Osteoblast (primary cell): ENCODE measurements around the gene ARFIP2. TPM values are rescaled to one million over a fixed set of nuclear protein-coding genes. Genes with fewer than 3 reads are reported as not detected.

Source experiments
- DNase-seq: peaks from one replicate; pipeline ENCODE4 v3.0.0; 2011; ENCODE audit warnings: low spot score, mixed read lengths; ENCODE audit not compliant: insufficient read length; ENCODE audit errors: missing footprints
- H2AFZ ChIP-seq: 2 replicates; pipeline ENCODE4 v1.6.0; 2011; ENCODE audit warnings: mild to moderate bottlenecking, low read length
- H3K27ac ChIP-seq: 2 replicates; pipeline ENCODE4 v1.5.1; 2011; ENCODE audit warnings: mild to moderate bottlenecking, low read depth, low read length, moderate library complexity
- H3K27me3 ChIP-seq: 2 replicates; pipeline ENCODE4 v1.6.0; 2012; ENCODE audit warnings: mild to moderate bottlenecking, control low read depth, inconsistent platforms, low read length, moderate library complexity; ENCODE audit not compliant: insufficient read depth
- H3K36me3 ChIP-seq: 2 replicates; pipeline ENCODE4 v1.5.1; 2011; ENCODE audit warnings: mild to moderate bottlenecking, low read length, control low read depth, moderate library complexity; ENCODE audit not compliant: insufficient read depth
- H3K4me1 ChIP-seq: 2 replicates; pipeline ENCODE4 v1.5.1; 2011; ENCODE audit warnings: mild to moderate bottlenecking, low read length, control low read depth, moderate library complexity; ENCODE audit not compliant: insufficient read depth
- H3K4me2 ChIP-seq: 2 replicates; pipeline ENCODE4 v1.6.0; 2011; ENCODE audit warnings: mild to moderate bottlenecking, low read length; ENCODE audit not compliant: insufficient read depth
- H3K4me3 ChIP-seq: fragments of 200-600 bp; sonication (generic); 3 replicates; pipeline ENCODE4 v1.5.1; 2012; ENCODE audit warnings: mild to moderate bottlenecking, low read length, inconsistent platforms; ENCODE audit not compliant: insufficient read depth
- H3K79me2 ChIP-seq: 2 replicates; pipeline ENCODE4 v1.6.0; 2012; ENCODE audit warnings: mild to moderate bottlenecking, low read length, control low read depth, inconsistent platforms; ENCODE audit not compliant: insufficient read depth
- H3K9me3 ChIP-seq: 2 replicates; pipeline ENCODE4 v1.5.1; 2011; ENCODE audit warnings: low read depth, low read length, control low read depth
- H4K20me1 ChIP-seq: 2 replicates; pipeline ENCODE4 v1.6.0; 2012; ENCODE audit warnings: mild to moderate bottlenecking, low read length, control low read depth; ENCODE audit not compliant: insufficient read depth
- total RNA-seq: library from RNA; depleted of rRNA; stranded (reverse); fragments of >200 nt; gene quantifications from 2 replicates; pipeline ENCODE4 v1.2.3, GENCODE V29; 2012
- TF ChIP-seq, protein P1 (sequence below): IDR thresholded peaks from 2 replicates; pipeline ENCODE4 v1.5.1; 2011; ENCODE audit warnings: mild to moderate bottlenecking, low read depth, low read length, moderate library complexity; ENCODE audit errors: extremely low read depth

The ARFIP2 gene
- total RNA-seq, 1 donor: 79.3 TPM

DNA sequence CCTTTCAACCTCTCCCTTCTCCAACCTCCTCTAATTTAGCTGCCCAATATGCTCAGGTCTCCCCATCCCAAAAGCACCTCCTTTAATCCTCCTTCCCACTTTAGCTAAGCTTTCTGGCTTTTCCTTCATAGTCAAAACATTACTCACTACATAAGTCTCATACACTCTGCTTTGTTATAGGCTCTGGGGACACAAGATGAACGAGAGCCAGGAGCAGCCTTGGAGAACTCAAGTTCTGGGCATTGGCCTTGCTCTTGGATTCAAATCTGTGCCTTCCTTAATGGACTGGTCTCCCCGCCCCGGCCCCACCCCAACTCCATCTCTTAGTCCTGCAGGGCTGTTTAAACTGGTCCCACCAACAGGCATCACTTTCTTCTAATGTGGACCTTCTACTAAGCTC lies 28.9 kb downstream of the ARFIP2 start:
- H3K4me2 ChIP-seq: peak overlapping the region; percentile 45
- TF ChIP-seq, protein P1, sequence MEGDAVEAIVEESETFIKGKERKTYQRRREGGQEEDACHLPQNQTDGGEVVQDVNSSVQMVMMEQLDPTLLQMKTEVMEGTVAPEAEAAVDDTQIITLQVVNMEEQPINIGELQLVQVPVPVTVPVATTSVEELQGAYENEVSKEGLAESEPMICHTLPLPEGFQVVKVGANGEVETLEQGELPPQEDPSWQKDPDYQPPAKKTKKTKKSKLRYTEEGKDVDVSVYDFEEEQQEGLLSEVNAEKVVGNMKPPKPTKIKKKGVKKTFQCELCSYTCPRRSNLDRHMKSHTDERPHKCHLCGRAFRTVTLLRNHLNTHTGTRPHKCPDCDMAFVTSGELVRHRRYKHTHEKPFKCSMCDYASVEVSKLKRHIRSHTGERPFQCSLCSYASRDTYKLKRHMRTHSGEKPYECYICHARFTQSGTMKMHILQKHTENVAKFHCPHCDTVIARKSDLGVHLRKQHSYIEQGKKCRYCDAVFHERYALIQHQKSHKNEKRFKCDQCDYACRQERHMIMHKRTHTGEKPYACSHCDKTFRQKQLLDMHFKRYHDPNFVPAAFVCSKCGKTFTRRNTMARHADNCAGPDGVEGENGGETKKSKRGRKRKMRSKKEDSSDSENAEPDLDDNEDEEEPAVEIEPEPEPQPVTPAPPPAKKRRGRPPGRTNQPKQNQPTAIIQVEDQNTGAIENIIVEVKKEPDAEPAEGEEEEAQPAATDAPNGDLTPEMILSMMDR: no peak

GRCh38 chr11:6448574-6448973 lies 32.6 kb downstream of the ARFIP2 start:
- peaks cover 6% of the 10 kb centered on the region for H4K20me1 ChIP-seq
- no peaks in the 10 kb centered on the region for H3K79me2 ChIP-seq
- peaks cover 29% of the 10 kb centered on the region for H3K36me3 ChIP-seq
- DNase-seq: no peak
- TF ChIP-seq, protein P1: no peak
- no peak overlapping the region for H3K27ac ChIP-seq
- no peaks in the 10 kb centered on the region for H3K27me3 ChIP-seq
- H3K9me3 ChIP-seq: no peaks in the 10 kb centered on the region
- H3K4me2 ChIP-seq: no peak overlapping the region
- peaks cover 15% of the 10 kb centered on the region for H3K4me1 ChIP-seq
- H2AFZ ChIP-seq: no peak overlapping the region
- H3K4me3 ChIP-seq: no peak overlapping the region

More for the DNA sequence above, 28.9 kb downstream of the ARFIP2 start:
- H4K20me1 ChIP-seq: peaks cover 6% of the 10 kb centered on the region
- H3K27ac ChIP-seq: peak overlapping the region; percentile 50
- no peaks in the 10 kb centered on the region for H3K9me3 ChIP-seq
- peak; percentile 95 for DNase-seq
- H3K4me1 ChIP-seq: peaks cover 15% of the 10 kb centered on the region
- H3K4me3 ChIP-seq: no peak overlapping the region
- no peak overlapping the region for H2AFZ ChIP-seq
- H3K79me2 ChIP-seq: no peaks in the 10 kb centered on the region
- H3K27me3 ChIP-seq: no peaks in the 10 kb centered on the region
- peaks cover 55% of the 10 kb centered on the region for H3K36me3 ChIP-seq

- H3K4me2 ChIP-seq: no peak overlapping the region
- no peak for DNase-seq
- no peaks in the 10 kb centered on the region for H3K36me3 ChIP-seq
- H3K9me3 ChIP-seq: no peaks in the 10 kb centered on the region
- TF ChIP-seq, protein P1: peak; percentile 86
- H3K4me3 ChIP-seq: no peak overlapping the region
- H3K4me1 ChIP-seq: no peaks in the 10 kb centered on the region
- no peaks in the 10 kb centered on the region for H3K27me3 ChIP-seq
- H2AFZ ChIP-seq: no peak overlapping the region
- H3K27ac ChIP-seq: no peak overlapping the region
- H3K79me2 ChIP-seq: no peaks in the 10 kb centered on the region
- H4K20me1 ChIP-seq: no peaks in the 10 kb centered on the region
Observed at GRCh38 chr11:6443269-6444003, 37.7 kb downstream of the ARFIP2 start.

- H3K4me1 ChIP-seq: no peaks in the 10 kb centered on the region
Observed at GRCh38 chr11:6442441-6442840, 38.7 kb downstream of the ARFIP2 start.

More at GRCh38 chr11:6442441-6442840, 38.7 kb downstream of the ARFIP2 start:
- Histone ChIP-seq H3K4me3 (no peak overlapping the region), H3K27me3 (no peaks in the 10 kb centered on the region), H2AFZ (no peak overlapping the region), H3K4me2 (no peak overlapping the region), H3K27ac (no peak overlapping the region), H3K36me3 (no peaks in the 10 kb centered on the region), H3K9me3 (no peaks in the 10 kb centered on the region), H3K79me2 (no peaks in the 10 kb centered on the region), H4K20me1 (no peaks in the 10 kb centered on the region)
- no peak for DNase-seq
- TF ChIP-seq, protein P1: no peak
